Globus pallidus (tissue), 1 donor: Measurements from ENCODE around the gene TM4SF4.

Source experiments
- DNase-seq: peaks from one replicate; pipeline ENCODE4 v3.0.0-alpha.2; 2015; ENCODE audit warnings: low spot score

Gene TM4SF4

GRCh38 chr3:149512073-149512782, 37.7 kb downstream of the TM4SF4 start:
- DNase-seq = peak; percentile 58

DNA sequence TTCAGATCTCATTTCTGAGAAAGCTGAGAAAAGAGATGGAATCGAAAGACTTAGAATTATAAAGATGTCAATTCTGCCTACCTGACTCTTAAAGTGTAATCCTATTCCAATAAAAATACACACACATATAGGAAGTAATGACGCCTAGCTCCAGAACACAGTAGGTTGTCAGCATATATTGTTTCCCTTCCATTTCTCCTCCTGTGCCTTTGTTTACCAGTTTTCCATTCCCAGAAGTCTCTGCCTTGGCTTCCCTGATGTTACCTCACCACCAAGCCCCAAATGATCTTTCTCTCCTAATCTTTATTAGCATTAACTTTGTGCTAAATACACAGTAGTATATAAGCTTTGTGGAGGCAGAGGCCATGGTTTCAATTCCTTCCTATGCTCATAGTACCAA, 40.0 kb downstream of the TM4SF4 start:
- no peak for DNase-seq

DNA sequence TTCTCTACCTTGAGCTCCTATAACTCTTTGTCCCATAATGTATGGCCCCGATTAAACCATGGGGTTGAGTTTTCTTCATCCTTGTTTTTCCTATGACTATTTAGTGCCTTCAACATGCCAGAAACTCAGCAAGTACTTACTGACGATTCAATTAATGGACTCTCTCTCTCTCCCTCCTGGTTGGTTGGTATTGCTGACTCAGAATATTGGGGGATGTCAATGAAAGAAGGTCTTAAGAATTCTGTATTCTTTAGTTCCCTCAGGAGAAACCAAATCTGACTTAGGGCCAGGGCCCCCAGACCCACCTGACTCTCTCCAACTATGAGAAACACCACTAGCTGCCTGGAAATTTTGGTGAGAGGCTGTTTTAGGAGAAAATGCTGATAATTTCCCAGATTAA, 40.8 kb downstream of the TM4SF4 start:
- DNase-seq = no peak

- DNase-seq = no peak
Observed at GRCh38 chr3:149516920-149517319, 42.4 kb downstream of the TM4SF4 start.

- no peak for DNase-seq
Observed at GRCh38 chr3:149519912-149520311, 45.4 kb downstream of the TM4SF4 start.

- no peak for DNase-seq
Observed at GRCh38 chr3:149523512-149524299, 49.2 kb downstream of the TM4SF4 start.

- peak; percentile 47 for DNase-seq
Observed at GRCh38 chr3:149527531-149528339, 53.2 kb downstream of the TM4SF4 start.

- no peak for DNase-seq
Observed at GRCh38 chr3:149528340-149528650, 53.8 kb downstream of the TM4SF4 start.

DNA sequence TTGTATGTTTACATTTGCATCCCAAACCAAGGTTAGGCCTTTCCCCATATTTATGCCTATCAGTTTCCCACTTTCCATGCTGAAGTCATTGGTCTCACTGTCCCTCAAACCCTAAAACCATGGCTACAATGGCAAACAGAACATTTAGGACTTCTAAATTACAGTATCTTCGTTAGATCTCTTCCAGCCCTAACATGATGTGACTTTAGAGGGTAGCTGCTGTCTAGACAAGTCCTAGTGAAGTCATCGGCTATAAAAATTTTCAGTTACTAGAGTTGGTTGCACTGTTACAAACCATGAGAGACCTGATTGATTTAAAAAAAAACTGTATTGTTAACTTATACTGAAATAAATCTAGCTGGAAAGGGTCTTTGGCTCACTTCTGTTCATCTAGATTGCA, 54.6 kb downstream of the TM4SF4 start:
- no peak for DNase-seq

DNA sequence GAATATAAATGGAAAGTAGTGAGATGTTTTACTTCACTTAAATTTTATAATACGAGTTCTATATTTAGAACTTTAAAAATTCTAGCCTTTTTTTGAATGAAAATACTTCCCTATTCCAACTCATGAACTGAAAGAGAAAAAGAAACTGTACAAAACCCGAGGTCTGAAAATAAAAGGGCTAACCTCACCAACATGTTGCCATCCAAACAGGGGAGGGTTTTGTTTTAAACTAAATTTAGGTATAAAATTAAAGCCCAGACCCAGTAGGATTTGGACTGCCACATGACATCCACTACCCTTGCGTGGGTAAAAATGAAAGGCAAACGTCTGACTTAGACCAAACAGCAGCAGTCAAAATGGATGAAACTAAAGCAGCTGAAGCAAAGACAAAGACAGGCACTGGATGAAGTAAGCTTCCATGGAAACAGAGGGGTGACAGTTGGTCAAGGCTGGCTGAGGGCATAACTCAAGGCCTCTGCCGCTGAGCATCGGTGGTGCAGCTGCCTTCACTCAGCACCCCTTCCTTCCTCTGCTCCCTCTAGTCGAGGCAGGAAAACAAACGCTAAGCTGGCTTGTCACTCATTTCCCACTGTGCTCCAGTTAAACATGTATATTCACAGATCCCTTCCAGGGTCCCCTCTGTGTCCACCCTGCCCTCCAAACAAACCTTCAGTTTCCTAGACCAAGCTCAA, 58.1 kb downstream of the TM4SF4 start:
- DNase-seq = peak; percentile 47

DNA sequence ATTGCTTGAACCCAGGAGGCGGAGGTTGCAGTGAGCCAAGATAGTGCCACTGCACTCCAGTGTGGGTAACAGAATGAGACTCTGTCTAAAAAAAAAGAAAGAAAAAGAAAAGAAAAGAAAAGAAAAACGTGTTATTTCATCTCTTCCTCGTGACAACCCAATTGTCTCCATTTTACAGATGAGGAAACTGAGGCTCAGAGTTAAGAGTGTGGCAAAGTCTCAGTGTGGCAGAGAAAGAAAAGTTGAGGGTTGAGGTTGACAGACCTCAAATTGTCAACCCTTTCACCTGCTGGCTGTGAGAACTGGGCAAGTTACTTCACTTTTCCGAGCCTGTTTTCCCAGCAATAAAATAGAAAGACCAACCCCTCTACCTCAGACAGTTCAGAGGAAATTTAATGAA, 59.6 kb downstream of the TM4SF4 start:
- DNase-seq = no peak

GRCh38 chr3:149534671-149535332, 60.3 kb downstream of the TM4SF4 start:
- peak; percentile 72 for DNase-seq

- DNase-seq = no peak
Observed at GRCh38 chr3:149535333-149535685, 60.8 kb downstream of the TM4SF4 start.

- no peak for DNase-seq
Observed at GRCh38 chr3:149536429-149536828, 61.9 kb downstream of the TM4SF4 start.

DNA sequence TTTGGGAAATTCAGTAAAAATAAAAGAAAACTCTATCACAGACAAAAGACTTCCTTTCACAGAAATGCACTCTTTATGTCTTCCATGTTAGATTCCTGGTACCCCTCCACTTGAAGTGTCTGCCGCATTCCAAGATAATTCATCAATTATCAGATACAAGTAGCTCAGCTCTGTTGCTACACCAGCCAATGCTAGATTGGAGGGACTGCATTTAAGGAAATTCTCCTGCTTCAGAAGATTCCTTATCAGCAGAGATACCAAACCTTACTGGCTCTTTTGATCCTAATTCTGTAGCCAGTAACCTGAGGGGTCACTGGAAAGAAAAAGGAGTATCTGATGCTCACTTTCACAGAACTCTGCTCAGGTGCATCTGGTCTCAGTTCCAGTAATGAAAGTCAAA, 63.9 kb downstream of the TM4SF4 start:
- no peak for DNase-seq

DNA sequence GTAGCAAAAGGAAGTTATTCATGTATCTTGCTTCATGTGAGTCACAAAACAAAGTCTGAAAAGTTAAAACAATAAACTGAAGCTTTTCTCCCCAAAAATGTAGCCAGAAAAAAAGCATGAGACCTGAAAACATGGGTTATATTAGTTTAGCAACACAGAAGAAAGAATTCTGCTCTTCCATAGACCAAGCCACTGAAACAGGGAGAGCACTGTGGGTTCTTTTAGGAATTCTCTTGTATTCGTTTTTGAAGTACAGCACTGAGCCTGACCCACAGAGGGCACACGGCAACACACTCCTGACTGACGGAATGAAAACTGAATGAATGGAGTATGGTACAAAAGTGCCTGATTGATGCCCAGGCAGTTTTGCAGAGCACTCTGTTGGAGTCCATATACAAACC, 66.6 kb downstream of the TM4SF4 start:
- no peak for DNase-seq

GRCh38 chr3:149542375-149543312, 68.1 kb downstream of the TM4SF4 start:
- DNase-seq = no peak

DNA sequence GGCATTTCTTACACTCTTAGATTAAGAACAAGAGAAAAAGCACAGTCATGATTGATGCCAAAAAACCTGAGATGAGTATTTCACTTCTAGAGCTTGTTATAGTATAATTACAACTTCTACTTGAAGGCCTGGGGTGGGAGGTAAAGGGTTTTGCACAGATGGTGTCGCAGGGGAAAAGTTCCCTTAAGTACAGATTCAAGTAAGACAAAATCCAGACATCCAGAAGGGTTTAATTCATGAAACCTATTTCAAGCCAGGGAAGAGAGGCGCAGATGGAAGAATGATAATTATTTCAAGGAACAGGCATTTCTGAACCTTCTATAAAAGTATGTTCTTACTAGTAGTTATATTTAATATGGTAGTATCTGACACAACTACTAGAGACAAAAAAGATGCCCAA, 70.6 kb downstream of the TM4SF4 start:
- no peak for DNase-seq

DNA sequence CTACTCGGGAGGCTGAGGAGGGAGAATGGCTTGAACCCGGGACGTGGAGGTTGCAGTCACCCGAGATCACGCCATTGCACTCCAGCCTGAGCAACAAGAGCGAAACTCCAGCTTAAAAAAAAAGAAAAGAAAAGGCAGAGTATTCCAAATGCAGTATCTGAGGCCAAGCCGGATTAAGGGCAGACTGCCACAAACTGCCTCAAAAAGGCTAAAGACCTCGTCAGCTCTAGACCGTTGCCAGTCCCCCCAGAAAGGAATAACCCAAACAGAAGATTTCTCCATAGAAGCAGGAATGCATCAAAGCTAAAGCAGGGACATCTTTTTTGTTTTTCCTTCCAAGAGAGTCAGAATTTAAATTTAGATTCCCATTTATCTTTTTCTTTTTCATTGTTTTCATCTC, 72.9 kb downstream of the TM4SF4 start:
- peak; percentile 70 for DNase-seq

DNA sequence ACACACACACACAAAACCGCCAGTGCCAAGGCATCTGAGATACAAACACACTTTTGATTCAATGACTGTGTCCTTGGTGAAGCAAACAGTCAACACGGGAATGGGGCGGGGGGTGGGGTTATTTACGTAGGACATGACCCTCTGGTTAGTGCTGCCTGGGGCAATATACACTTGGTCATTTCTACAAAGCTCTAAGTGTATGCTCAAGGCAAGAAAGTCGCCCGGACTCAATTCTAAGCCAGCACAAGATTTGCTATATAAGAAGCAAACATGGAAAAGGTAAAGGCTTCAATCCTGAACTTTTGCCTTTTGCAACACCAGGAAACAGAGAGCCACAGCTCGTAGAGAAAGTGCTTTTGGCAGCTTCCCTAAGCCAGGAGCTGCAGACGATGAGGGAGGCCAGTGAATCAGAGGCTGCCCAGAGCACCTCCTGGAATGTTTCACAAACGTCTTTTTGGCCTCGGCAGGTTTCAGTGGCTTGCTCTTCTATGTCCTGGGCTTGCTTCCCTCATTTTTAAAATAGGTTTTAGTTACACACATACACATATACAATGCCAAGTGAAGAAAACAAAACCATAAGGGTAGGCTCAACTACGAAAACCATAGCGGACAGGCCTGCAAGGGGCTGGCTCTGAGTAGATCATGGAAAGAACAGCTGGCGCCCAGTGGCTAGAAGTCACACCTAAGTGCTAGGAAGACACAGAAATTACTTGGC, 73.6 kb downstream of the TM4SF4 start:
- DNase-seq = no peak
